Thyroid gland (tissue), 4 donors: ENCODE data around the gene FIP1L1. TPM values are rescaled to one million over a fixed set of nuclear protein-coding genes. Genes with fewer than 3 reads are reported as not detected.
"Not testable (repeated sequence)": the region's sequence is repeated elsewhere in the genome, so short reads cannot be mapped to it uniquely, and the experiment has no call there.

Experiments
- DNase-seq, 2 donors: peaks; one replicate each; pipeline ENCODE4 v3.0.0-alpha.2; 2019
- H3K27ac ChIP-seq, 3 donors: fragments of 200-600 bp; sonication (generic); 1 replicate in 2 of 3; 2 replicates in 1 of 3; pipeline ENCODE4 v1.5.1; 2016 to 2019; ENCODE audit warnings: mild to moderate bottlenecking in 1 of 3, moderate library complexity in 1 of 3
- H3K27me3 ChIP-seq: fragments of 200-600 bp; sonication (generic); one replicate; pipeline ENCODE4 v1.5.1; 2019
- H3K36me3 ChIP-seq, 2 donors: fragments of 200-600 bp; sonication (generic); one replicate each; pipeline ENCODE4 v1.5.1; 2016 to 2019
- H3K4me1 ChIP-seq, 2 donors: fragments of 200-600 bp; sonication (generic); one replicate each; pipeline ENCODE4 v1.5.1; 2017 to 2019
- H3K4me3 ChIP-seq, 3 donors: fragments of 200-600 bp; sonication (generic); replicated peaks in 1 of 3; 1 replicate in 2 of 3; 2 replicates in 1 of 3; pipeline ENCODE4 v1.5.1; 2016; ENCODE audit warnings: mild to moderate bottlenecking in 1 of 3
- H3K9me3 ChIP-seq: fragments of 200-600 bp; sonication (generic); one replicate; pipeline ENCODE4 v1.5.1; 2017
- CTCF ChIP-seq, 6 experiments: fragments of 200-600 bp in 3 of 6; fragments of 450-650 bp in 3 of 6; sonication (generic) in 3 of 6; IDR thresholded peaks; one replicate each; pipeline ENCODE4 v1.5.1; 2016 to 2019; ENCODE audit warnings: antibody characterized with exemption in 6 of 6, mild to moderate bottlenecking in 2 of 6, inconsistent platforms in 1 of 6, moderate library complexity in 1 of 6
- POLR2A ChIP-seq, 2 donors: fragments of 450-650 bp; IDR thresholded peaks; one replicate each; pipeline ENCODE4 v1.6.1; 2017; ENCODE audit warnings: antibody characterized with exemption in 2 of 2, mild to moderate bottlenecking in 2 of 2, moderate library complexity in 1 of 2
- WGBS, 2 donors: methylation state at CpG; one replicate each; pipeline ENCODE4 v1.1.5; 2017; 5-methylcytosine and 5-hydroxymethylcytosine counted together
- intact Hi-C: fragments of 100-400 bp; cut with DNase I; formaldehyde crosslinking; loops from one replicate; pipeline ENCODE4 v1.15.1; 2023
- total RNA-seq, 4 donors: library from RNA; depleted of rRNA; stranded (reverse); fragments of >200 nt; gene quantifications; one replicate each; pipeline ENCODE4 v1.2.3, GENCODE V29; 2016

Gene FIP1L1
- total RNA-seq, 4 donors from 2014 or later = 55.4 to 66.1 (median 59.1) TPM

- intact Hi-C loops = no loop called here
- Histone ChIP-seq H3K27ac (no peak overlapping the region), H3K36me3 (no peaks in the 10 kb centered on the region), H3K4me1 (no peaks in the 10 kb centered on the region), H3K9me3 (no peaks in the 10 kb centered on the region), H3K4me3 (no peak overlapping the region), H3K27me3 (no peaks in the 10 kb centered on the region)
- DNase-seq = no peak
- TF ChIP-seq CTCF (IDR thresholded peaks at IDR 0.05) (no peak), POLR2A (IDR thresholded peaks at IDR 0.05) (no peak)
These were observed 88.5 kb downstream of the FIP1L1 start for GRCh38 chr4:53465891-53466290.

- intact Hi-C loops, H3K27ac ChIP-seq, H3K27me3 ChIP-seq, H3K4me3 ChIP-seq, H3K9me3 ChIP-seq, H3K36me3 ChIP-seq, DNase-seq, H3K4me1 ChIP-seq: not testable (repeated sequence)
- 99 to 100% methylated on average over 6 of the region's 6 CpGs for WGBS, 2 donors
These were observed 89.1 kb downstream of the FIP1L1 start for GRCh38 chr4:53466576-53466975.

- no peak overlapping the region for H3K4me3 ChIP-seq
- H3K27ac ChIP-seq = no peak overlapping the region
These were observed 99.0 kb downstream of the FIP1L1 start for GRCh38 chr4:53476232-53477037.

GRCh38 chr4:53477038-53477565 is 99.7 kb downstream of the FIP1L1 start:
- H3K4me3 ChIP-seq = no peak overlapping the region
- TF ChIP-seq POLR2A (IDR thresholded peaks at IDR 0.05) (no peak), CTCF (IDR thresholded peaks at IDR 0.05) (no peak)
- intact Hi-C loops = no loop called here
- DNase-seq = no peak
- no peaks in the 10 kb centered on the region for H3K4me1 ChIP-seq
- peaks cover 3% of the 10 kb centered on the region for H3K9me3 ChIP-seq
- H3K27me3 ChIP-seq = no peaks in the 10 kb centered on the region
- WGBS, 2 donors = 84 to 85% methylated on average over 5 of the region's 5 CpGs
- H3K36me3 ChIP-seq = peaks cover 12 to 23% of the 10 kb centered on the region in 2 donors
- no peak overlapping the region for H3K27ac ChIP-seq

More at GRCh38 chr4:53476232-53477037, 99.0 kb downstream of the FIP1L1 start:
- intact Hi-C loops = no loop called here
- no peak for TF ChIP-seq POLR2A (IDR thresholded peaks at IDR 0.05)
- TF ChIP-seq CTCF (IDR thresholded peaks at IDR 0.05) = no peak
- H3K4me1 ChIP-seq = no peaks in the 10 kb centered on the region
- DNase-seq = no peak
- H3K27me3 ChIP-seq = no peaks in the 10 kb centered on the region
- peaks cover 12 to 23% of the 10 kb centered on the region in 2 donors for H3K36me3 ChIP-seq
- H3K9me3 ChIP-seq = peaks cover 3% of the 10 kb centered on the region
- WGBS, 2 donors = 81 to 85% methylated on average over 10 of the region's 10 CpGs

- H3K27me3 ChIP-seq = no peaks in the 10 kb centered on the region
- no peak for DNase-seq
- no peak overlapping the region for H3K27ac ChIP-seq
- H3K4me1 ChIP-seq = no peaks in the 10 kb centered on the region
- 91 to 98% methylated on average over 1 of the region's 1 CpG for WGBS, 2 donors
- TF ChIP-seq POLR2A (IDR thresholded peaks at IDR 0.05) (no peak), CTCF (IDR thresholded peaks at IDR 0.05) (no peak)
- H3K9me3 ChIP-seq = peaks cover 3% of the 10 kb centered on the region
- intact Hi-C loops = no loop called here
- H3K4me3 ChIP-seq = no peak overlapping the region
- H3K36me3 ChIP-seq = peaks cover 12 to 23% of the 10 kb centered on the region in 2 donors
These were observed 100.2 kb downstream of the FIP1L1 start for GRCh38 chr4:53477636-53478035.
